H1 (cell line): ENCODE results near the gene GSX1. TPM values are rescaled to one million over a fixed set of nuclear protein-coding genes. Genes with fewer than 3 reads are reported as not detected.
A peak's percentile ranks its signal among the peaks of the same experiment; 100 is the strongest.

Experiments
- BACH1 ChIP-seq: IDR thresholded peaks from 2 replicates; pipeline ENCODE4 v1.6.1; 2012; ENCODE audit warnings: low read length, improper control_type of control experiment
- CBX8 ChIP-seq: fragments of 300-800, 300-1000 bp; sonication (generic); IDR thresholded peaks from 2 replicates; pipeline ENCODE4 v1.7.1; 2016; ENCODE audit warnings: low read depth, low read length, borderline replicate concordance
- CHD2 ChIP-seq: IDR thresholded peaks from 2 replicates; pipeline ENCODE4 v1.6.1; 2012; ENCODE audit warnings: low read length, improper control_type of control experiment
- CTBP2 ChIP-seq: IDR thresholded peaks from 2 replicates; pipeline ENCODE4 v1.7.0; 2011; ENCODE audit warnings: borderline replicate concordance, mild to moderate bottlenecking, moderate library complexity, mixed read lengths, low read length; ENCODE audit not compliant: insufficient read depth, insufficient read length
- EP300 ChIP-seq, 2 experiments: IDR thresholded peaks; 1 replicate in 1 of 2; 2 replicates in 1 of 2; pipeline ENCODE4 v1.6.1; 2011 to 2012; ENCODE audit warnings: low read depth in 2 of 2, low read length in 2 of 2, mild to moderate bottlenecking in 2 of 2, borderline replicate concordance in 1 of 2, inconsistent platforms in 1 of 2, moderate library complexity in 1 of 2
- GABPA ChIP-seq: IDR thresholded peaks from 2 replicates; pipeline ENCODE4 v1.6.1; 2011; ENCODE audit warnings: mild to moderate bottlenecking, low read length, moderate library complexity, borderline replicate concordance; ENCODE audit not compliant: insufficient read depth
- HDAC2 ChIP-seq, 2 experiments: fragments of 300-600 bp in 1 of 2; sonication (generic) in 1 of 2; IDR thresholded peaks; 2 replicates each; pipeline ENCODE4 v1.6.1; 2011 to 2012; ENCODE audit warnings: low read depth in 2 of 2, low read length in 2 of 2, mild to moderate bottlenecking in 2 of 2, moderate library complexity in 2 of 2, borderline replicate concordance in 1 of 2, inconsistent platforms in 1 of 2
- KDM4A ChIP-seq: IDR thresholded peaks from one replicate; pipeline ENCODE4 v1.7.1; 2012; ENCODE audit warnings: low read depth, mild to moderate bottlenecking, moderate library complexity, low read length, inconsistent platforms; ENCODE audit not compliant: severe bottlenecking
- KDM5A ChIP-seq: fragments of 200-600 bp; IDR thresholded peaks from 2 replicates; pipeline ENCODE4 v1.7.1; 2012; ENCODE audit warnings: mild to moderate bottlenecking, low read length, inconsistent platforms, mixed read lengths
- NANOG ChIP-seq: IDR thresholded peaks from 2 replicates; pipeline ENCODE4 v1.6.1; 2011; ENCODE audit warnings: low read length, low read depth, mild to moderate bottlenecking, inconsistent platforms; ENCODE audit not compliant: insufficient read depth, poor library complexity, severe bottlenecking
- PHF8 ChIP-seq: fragments of 200-600 bp; sonication (generic); conservative IDR thresholded peaks from 2 replicates; pipeline ENCODE4 v1.7.1; 2012; ENCODE audit warnings: low read depth, mild to moderate bottlenecking, inconsistent platforms, low read length, moderate library complexity
- POU5F1 ChIP-seq: IDR thresholded peaks from 2 replicates; pipeline ENCODE4 v1.6.1; 2011; ENCODE audit warnings: low read depth, mild to moderate bottlenecking, low read length, moderate library complexity
- RBBP5 ChIP-seq: IDR thresholded peaks from 2 replicates; pipeline ENCODE4 v1.7.1; 2012; ENCODE audit warnings: low read depth, mild to moderate bottlenecking, inconsistent platforms, low read length, moderate library complexity, borderline replicate concordance
- RNF2 ChIP-seq: fragments of 200-900, 300-1000 bp; sonication (generic); IDR thresholded peaks from 2 replicates; pipeline ENCODE4 v1.7.1; 2016; ENCODE audit warnings: borderline replicate concordance, low read depth, mild to moderate bottlenecking, antibody characterized with exemption, low read length; ENCODE audit not compliant: poor library complexity, severe bottlenecking; ENCODE audit errors: missing control alignments
- SIRT6 ChIP-seq: IDR thresholded peaks from one replicate; pipeline ENCODE4 v1.7.1; 2012; ENCODE audit warnings: low read length, inconsistent platforms
- SRF ChIP-seq: IDR thresholded peaks from 2 replicates; pipeline ENCODE4 v1.6.1; 2011; ENCODE audit warnings: mild to moderate bottlenecking, low read depth, low read length, moderate library complexity
- SUZ12 ChIP-seq: fragments of 200-600 bp; sonication (generic); IDR thresholded peaks from 2 replicates; pipeline ENCODE4 v1.6.1; 2012; ENCODE audit warnings: mild to moderate bottlenecking, inconsistent platforms, low read length, moderate library complexity, mixed read lengths
- TAF7 ChIP-seq: optimal IDR thresholded peaks from 2 replicates; pipeline ENCODE3; 2011; ENCODE audit warnings: low read depth, mild to moderate bottlenecking, inconsistent platforms, low read length, moderate library complexity, borderline replicate concordance
- TEAD4 ChIP-seq: IDR thresholded peaks from 2 replicates; pipeline ENCODE4 v1.6.1; 2012; ENCODE audit warnings: low read depth, low read length, inconsistent platforms, mixed read lengths
- ZNF274 ChIP-seq: IDR thresholded peaks from 2 replicates; pipeline ENCODE4 v1.7.0; 2012; ENCODE audit warnings: low read length, borderline replicate concordance; ENCODE audit errors: extremely low read depth
- polyA plus RNA-seq, 7 experiments: library from polyadenylated mRNA; depleted of rRNA in 3 of 7; stranded (reverse) in 5 of 7; unstranded in 2 of 7; fragments of >200 nt in 5 of 7; fragments of 200-250 nt in 2 of 7; gene quantifications; 1 replicate in 5 of 7; 2 replicates in 1 of 7; 4 replicates in 1 of 7; pipeline versions ENCODE4 v1.2.1 to v1.2.3, GENCODE V29; 2011 to 2013; ENCODE audit warnings: missing spikeins in 2 of 7, mixed read lengths in 2 of 7
- total RNA-seq: library from RNA; stranded (reverse); fragmentation: NEBNext Ultra II Directional; extraction: Animal tissue kit (Norgen Biotek cat#: 25700); gene quantifications from 2 replicates; pipeline ENCODE4 v1.2.1, GENCODE V29; 2021
- TF ChIP-seq, protein P1 (sequence below): IDR thresholded peaks from 2 replicates; pipeline ENCODE4 v1.6.1; 2012; ENCODE audit warnings: inconsistent platforms
- TF ChIP-seq, protein P2 (sequence below): IDR thresholded peaks from 2 replicates; pipeline ENCODE4 v1.6.1; 2012; ENCODE audit warnings: inconsistent platforms

GSX1 gene
- total and polyA plus RNA-seq, 2 of the 8 experiments (the other 6 are each of a cell fraction or from before 2014, with no cell fraction given) = not detected

GRCh38 chr13:27794921-27795717 is 2.8 kb downstream of the GSX1 start (continued):
- TF ChIP-seq HDAC2 (IDR thresholded peaks at IDR 0.05; ENCODE audit: borderline replicate concordance in 1 of 2, low read depth in 2 of 2, low read length in 2 of 2) (no peak), TEAD4 (peak; percentile 26; the same call in 1 of the 2 replicates), RNF2 (peak; percentile 99), NANOG (no peak), SUZ12 (peak; percentile 87), BACH1 (no peak), PHF8 (no peak), SRF (no peak), CBX8 (no peak), SIRT6 (no peak), POU5F1 (no peak), CHD2 (no peak), RBBP5 (no peak), EP300 (IDR thresholded peaks at IDR 0.05; ENCODE audit: borderline replicate concordance in 1 of 2, low read depth in 2 of 2, low read length in 2 of 2) (no peak), TAF7 (no peak), ZNF274 (no peak), KDM4A (no peak), CTBP2 (peak; percentile 83), KDM5A (no peak), GABPA (no peak)
- TF ChIP-seq, protein P1, sequence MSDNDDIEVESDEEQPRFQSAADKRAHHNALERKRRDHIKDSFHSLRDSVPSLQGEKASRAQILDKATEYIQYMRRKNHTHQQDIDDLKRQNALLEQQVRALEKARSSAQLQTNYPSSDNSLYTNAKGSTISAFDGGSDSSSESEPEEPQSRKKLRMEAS = peak; percentile 42; the same call in 1 of the 2 replicates
- TF ChIP-seq, protein P2, sequence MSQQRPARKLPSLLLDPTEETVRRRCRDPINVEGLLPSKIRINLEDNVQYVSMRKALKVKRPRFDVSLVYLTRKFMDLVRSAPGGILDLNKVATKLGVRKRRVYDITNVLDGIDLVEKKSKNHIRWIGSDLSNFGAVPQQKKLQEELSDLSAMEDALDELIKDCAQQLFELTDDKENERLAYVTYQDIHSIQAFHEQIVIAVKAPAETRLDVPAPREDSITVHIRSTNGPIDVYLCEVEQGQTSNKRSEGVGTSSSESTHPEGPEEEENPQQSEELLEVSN = peak; percentile 57
